ENCODE measurements around the gene SASH1. TPM values are rescaled to one million over a fixed set of nuclear protein-coding genes. Genes with fewer than 3 reads are reported as not detected.

Gene SASH1
- total and polyA plus RNA-seq, 9 of the 15 experiments (the other 6 are each of a cell fraction or from before 2014, with no cell fraction given): 0.35 to 3.5 (median 1.6) TPM

- Histone ChIP-seq H2AFZ (ENCODE audit: low read depth, low read length) (no peak overlapping the region), H4K20me1 (replicated peaks; ENCODE audit: control insufficient read depth, insufficient read depth, low read length) (no peaks in the 10 kb centered on the region), H3K36me3 (ENCODE audit: control insufficient read depth, insufficient read depth, low read length) (no peaks in the 10 kb centered on the region), H3K9me3 (replicated peaks; ENCODE audit: control insufficient read depth, insufficient read depth, low read depth, low read length) (no peaks in the 10 kb centered on the region), H3K27me3 (ENCODE audit: control insufficient read depth in 2 of 2, insufficient read depth in 2 of 2, low read length in 2 of 2) (peaks cover 19 to 29% of the 10 kb centered on the region in 2 experiments; a peak in 4 of 5 replicates), H3K4me3 (no peak overlapping the region), H3K9ac (ENCODE audit: insufficient read depth in 1 of 2, low read depth in 2 of 2, low read length in 2 of 2) (no peak overlapping the region), H3K4me1 (replicated peaks in 1 of 2; ENCODE audit: control insufficient read depth in 2 of 2, insufficient read depth in 2 of 2, low read length in 2 of 2) (no peaks in the 10 kb centered on the region), H3K4me2 (ENCODE audit: insufficient read depth, low read length) (no peak overlapping the region), H3K27ac (ENCODE audit: extremely low read depth, low read depth, low read length) (no peak overlapping the region), H3K9me1 (ENCODE audit: control insufficient read depth, insufficient read depth, low read length) (no peaks in the 10 kb centered on the region), H3K79me2 (ENCODE audit: control insufficient read depth, insufficient read depth, low read length) (no peaks in the 10 kb centered on the region)
- BruUV-seq (replicated peaks): no TSS peak
- under 1% methylated on average over 12 of the region's 12 CpGs for WGBS (ENCODE audit: insufficient coverage, low coverage, missing lambda C conversion rate)
- no peak for ATAC-seq
- in situ Hi-C loops (cut with MboI) (no loop called here), intact Hi-C loops (cut with micrococcal nuclease) (no loop called here)
- DNase-seq (ENCODE audit: extremely low read depth in 1 of 4, low spot score in 3 of 4): no peak
- ChIA-PET POLR2A (no interaction called here), CTCF (ENCODE audit: low intra/inter-chr PET ratio) (no interaction called here)
- FAIRE-seq: no peak
- TF ChIP-seq CREB3 (tag; conservative IDR thresholded peaks at IDR 0.05; ENCODE audit: low read depth): no peak
- no peak for TF ChIP-seq XRCC4 (IDR thresholded peaks at IDR 0.05; ENCODE audit: extremely low read depth, insufficient read depth, insufficient read length)
- TF ChIP-seq ATF2 (CRISPR knock-in tag; IDR thresholded peaks at IDR 0.05): no peak
- TF ChIP-seq CGGBP1 (CRISPR knock-in tag; IDR thresholded peaks at IDR 0.05): no peak
- no peak for TF ChIP-seq RBBP5 (IDR thresholded peaks at IDR 0.05; ENCODE audit: borderline replicate concordance, insufficient read depth, low read length, poor library complexity, severe bottlenecking)
- no peak for TF ChIP-seq TRIM28 (IDR thresholded peaks at IDR 0.05)
- TF ChIP-seq ETS2 (tag; IDR thresholded peaks at IDR 0.05; ENCODE audit: borderline replicate concordance, poor library complexity, severe bottlenecking): no peak
- no peak for TF ChIP-seq HDAC1 (IDR thresholded peaks at IDR 0.05)
- TF ChIP-seq SIN3B (IDR thresholded peaks at IDR 0.05; ENCODE audit: low read depth): no peak
- peak; percentile 62; the same call in 1 of the 2 replicates for TF ChIP-seq MAFK (IDR thresholded peaks at IDR 0.05; ENCODE audit: low read length)
- TF ChIP-seq TSHZ1 (CRISPR knock-in tag; IDR thresholded peaks at IDR 0.05): no peak
- no peak for TF ChIP-seq ASH1L (IDR thresholded peaks at IDR 0.05; ENCODE audit: borderline replicate concordance, low read depth, partially characterized antibody)
- TF ChIP-seq ZNF316 (IDR thresholded peaks at IDR 0.05): peak; percentile 86
- TF ChIP-seq BDP1 (IDR thresholded peaks at IDR 0.05; ENCODE audit: insufficient read depth, insufficient read length): no peak
- no peak for TF ChIP-seq SNRNP70 (optimal IDR thresholded peaks at IDR 0.05; ENCODE audit: low read depth, low read length)
- no peak for TF ChIP-seq ZKSCAN3 (CRISPR knock-in tag; IDR thresholded peaks at IDR 0.05)
- TF ChIP-seq ZNF778 (CRISPR knock-in tag; IDR thresholded peaks at IDR 0.05): no peak
Measured at GRCh38 chr6:148413321-148414091, 70.9 kb downstream of the SASH1 start.
